HG03280 (cell line): ENCODE results near the gene LDB2.

Experiments used
- ATAC-seq: cut with Tn5 transposase; IDR thresholded peaks from one replicate; pipeline ENCODE4 v1.9.1; 2021; ENCODE audit warnings: mild to moderate bottlenecking, moderate library complexity; ENCODE audit not compliant: unreplicated experiment

LDB2 gene

GRCh38 chr4:16760617-16761363, 137.7 kb downstream of the LDB2 start:
- ATAC-seq = no peak

DNA sequence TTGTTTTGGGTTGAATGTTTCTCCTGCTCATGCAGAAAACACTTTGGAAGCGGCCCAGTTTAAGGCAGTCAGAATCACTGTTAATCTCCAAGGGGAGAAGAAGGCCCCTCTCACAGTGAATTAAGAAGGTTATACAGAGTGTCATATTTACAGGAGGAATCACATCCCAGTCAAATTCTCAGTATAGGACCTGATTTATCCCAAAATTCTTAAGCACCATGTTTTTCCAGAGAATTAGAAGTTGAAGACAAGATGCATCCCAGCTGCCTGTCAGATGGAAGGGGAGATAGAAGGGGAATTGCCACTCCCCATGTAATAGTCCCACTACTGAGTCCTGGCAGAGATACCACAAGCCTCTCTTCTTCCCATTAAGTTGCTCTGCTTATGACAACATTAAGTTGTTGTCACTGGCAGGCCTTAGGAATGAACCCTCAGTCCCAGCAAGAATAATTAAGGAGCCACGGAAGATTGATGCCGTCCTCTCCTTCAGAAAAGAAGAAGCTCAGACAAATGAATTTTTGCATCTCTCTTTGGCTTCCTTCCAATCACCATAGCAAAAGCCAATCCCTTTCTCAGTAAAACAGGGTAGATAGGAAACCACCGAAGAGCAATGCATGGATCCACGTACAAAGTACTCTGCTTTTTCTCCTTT, 138.4 kb downstream of the LDB2 start:
- no peak for ATAC-seq

GRCh38 chr4:16758816-16759215, 139.6 kb downstream of the LDB2 start:
- no peak for ATAC-seq

DNA sequence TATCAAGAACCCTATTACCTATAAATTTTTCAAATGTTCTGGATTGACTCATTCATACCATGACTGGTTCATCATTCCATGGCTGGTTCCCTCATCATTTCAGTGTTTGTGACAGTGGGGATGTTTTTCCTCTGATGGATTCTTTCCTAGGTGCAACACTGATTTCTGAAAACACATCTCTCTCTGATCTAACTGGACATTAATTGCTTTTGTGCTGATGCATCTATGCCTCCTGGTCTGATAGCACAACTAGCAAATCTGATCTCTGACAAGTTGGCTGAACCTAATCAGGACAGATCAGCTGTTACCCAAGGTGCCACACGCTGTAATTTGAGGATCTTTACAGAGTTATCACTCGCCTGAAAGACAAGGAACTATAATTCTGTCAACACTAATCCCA, 140.2 kb downstream of the LDB2 start:
- no peak for ATAC-seq

- ATAC-seq = no peak
Observed at GRCh38 chr4:16757080-16757521, 141.3 kb downstream of the LDB2 start.

DNA sequence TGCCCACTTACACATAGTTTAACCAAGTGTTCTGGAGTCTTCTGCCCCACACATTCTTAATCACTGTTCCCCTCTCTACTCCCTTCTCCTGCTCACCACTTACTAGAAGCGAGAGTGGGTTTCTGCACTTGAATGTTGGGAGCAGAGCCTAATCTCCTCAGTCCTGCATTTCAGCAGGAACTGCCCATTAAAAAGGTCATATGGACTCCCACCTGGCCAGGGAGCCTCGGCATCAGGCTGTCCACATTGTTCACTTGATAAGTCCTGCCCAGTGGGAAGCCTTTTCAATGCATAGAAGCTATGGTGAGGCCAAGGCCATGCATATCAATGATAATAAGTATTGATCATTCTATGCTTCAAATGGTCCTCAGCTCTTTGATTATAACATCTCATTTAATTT, 144.3 kb downstream of the LDB2 start:
- no peak for ATAC-seq

- no peak for ATAC-seq
Observed at GRCh38 chr4:16752150-16752549, 146.3 kb downstream of the LDB2 start.

DNA sequence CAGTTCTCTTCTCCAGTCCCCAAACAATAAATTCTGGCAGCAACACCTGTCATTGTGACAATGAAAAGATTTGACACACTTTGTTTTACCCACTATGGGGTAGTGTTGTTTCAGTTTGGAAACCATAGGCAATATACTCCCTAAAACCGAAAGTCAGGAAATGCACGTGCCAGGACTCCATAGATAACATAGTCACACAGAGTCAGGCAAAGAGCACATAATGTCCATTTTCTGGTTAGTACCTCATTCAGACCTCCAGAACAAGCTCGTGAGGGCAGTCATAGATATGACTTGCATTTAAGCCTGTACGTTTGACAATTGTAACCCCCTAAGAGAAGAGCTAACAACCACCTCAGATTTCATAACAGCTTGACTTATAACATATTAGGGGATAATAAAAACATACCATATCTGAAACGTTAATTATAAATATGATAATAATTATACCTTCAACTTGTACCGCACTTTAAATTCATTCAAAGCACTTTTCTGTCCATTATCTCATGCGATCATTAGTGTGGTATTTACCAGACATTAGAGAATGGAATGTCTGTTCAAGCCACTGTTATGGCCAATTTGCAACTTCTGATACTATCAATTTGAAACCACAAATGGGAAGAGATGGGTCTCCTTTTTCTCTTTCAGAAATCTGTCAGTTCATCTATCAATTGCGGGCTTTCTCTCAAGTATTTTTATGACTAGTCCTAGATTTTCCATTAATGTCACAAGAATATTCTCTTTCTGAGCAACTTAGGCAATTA, 147.4 kb downstream of the LDB2 start:
- ATAC-seq = no peak

DNA sequence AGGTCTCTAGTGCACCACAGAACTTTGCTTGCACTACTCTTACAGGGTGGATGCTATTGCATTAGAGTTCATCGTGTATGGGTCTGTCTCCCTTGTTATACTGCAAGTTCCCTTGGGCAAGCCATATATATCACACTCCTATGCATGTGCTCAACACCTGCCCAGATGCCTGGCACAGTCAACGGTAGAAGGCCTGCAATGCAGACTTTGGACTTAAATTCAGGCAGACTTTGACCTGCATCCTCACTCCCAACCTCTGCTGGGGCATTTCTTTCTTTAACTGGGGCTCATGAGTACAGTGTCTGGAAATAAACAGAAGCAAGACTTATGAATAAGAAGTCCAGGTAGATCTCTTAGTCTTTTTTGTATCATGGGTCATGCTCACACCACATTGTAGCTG, 148.2 kb downstream of the LDB2 start:
- ATAC-seq = no peak

DNA sequence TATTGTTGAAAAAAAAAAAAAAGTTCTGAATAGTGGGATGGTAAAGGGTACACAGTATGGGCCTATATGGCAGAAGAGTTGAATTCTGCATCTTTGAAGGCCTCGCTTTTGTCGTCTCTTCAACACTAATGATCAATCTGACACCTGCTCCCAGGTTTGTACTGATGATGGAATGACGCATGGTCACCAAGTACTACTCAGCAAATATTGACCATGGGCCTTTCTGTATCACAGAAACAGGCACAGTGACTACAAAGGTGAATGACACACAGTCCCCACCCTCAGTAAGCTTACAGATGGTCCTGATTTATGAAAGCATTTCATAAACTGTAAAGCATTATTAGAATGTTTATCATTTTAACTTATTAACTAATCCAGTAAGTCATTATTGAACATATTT, 152.6 kb downstream of the LDB2 start:
- no peak for ATAC-seq

DNA sequence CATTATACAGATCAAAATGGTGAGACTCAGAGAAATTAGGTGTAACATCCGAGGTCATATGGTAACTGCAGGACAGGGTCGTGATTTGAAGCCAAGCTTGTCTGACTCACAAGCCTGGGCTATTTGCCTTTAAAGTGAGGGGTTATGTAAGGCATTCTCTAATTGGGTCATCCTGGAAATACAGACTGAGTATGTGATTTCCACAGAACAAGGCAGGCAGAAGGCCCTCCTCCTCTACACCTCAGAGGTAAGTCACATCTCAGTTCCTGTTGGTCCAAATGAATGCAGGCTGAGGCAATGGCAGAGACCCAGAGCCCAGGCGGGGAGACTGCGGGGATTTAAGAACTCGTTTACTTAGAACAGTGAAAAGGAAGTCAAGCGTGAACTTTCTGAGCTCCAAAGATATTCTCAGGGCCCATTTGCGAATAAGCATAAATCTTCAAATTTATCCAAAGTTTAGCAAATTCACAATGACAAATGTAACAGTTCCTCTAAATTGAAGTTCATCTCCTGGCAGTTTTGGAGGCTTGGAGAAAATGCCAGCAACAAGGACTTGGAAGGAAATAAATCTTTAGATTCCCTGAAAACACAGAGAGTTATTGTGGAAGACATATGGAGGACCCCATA, 153.3 kb downstream of the LDB2 start:
- no peak for ATAC-seq

GRCh38 chr4:16741287-16741686, 157.2 kb downstream of the LDB2 start:
- ATAC-seq = no peak

- no peak for ATAC-seq
Observed at GRCh38 chr4:16739997-16740624, 158.3 kb downstream of the LDB2 start.

- no peak for ATAC-seq
Observed at GRCh38 chr4:16738558-16738957, 159.9 kb downstream of the LDB2 start.

DNA sequence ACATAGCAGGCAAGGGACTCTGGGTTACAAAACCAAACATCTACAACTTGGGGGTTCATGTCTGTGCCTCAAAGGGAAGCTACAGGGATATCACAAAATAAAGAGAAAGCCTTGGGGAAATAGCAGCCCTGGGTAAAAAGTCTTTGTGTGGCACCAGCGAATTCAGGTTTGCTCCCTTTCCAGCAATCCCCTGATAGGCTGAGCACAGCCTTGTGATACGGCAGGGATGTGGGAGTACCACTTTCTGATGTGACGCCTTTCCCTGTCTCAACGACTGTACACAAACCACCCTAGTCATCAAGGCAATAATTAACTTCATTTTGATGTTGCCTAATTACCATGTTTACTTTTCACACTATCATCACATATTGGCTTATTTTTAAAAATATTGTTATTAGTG, 164.9 kb downstream of the LDB2 start:
- ATAC-seq = no peak

- no peak for ATAC-seq
Observed at GRCh38 chr4:16732741-16733140, 165.7 kb downstream of the LDB2 start.

DNA sequence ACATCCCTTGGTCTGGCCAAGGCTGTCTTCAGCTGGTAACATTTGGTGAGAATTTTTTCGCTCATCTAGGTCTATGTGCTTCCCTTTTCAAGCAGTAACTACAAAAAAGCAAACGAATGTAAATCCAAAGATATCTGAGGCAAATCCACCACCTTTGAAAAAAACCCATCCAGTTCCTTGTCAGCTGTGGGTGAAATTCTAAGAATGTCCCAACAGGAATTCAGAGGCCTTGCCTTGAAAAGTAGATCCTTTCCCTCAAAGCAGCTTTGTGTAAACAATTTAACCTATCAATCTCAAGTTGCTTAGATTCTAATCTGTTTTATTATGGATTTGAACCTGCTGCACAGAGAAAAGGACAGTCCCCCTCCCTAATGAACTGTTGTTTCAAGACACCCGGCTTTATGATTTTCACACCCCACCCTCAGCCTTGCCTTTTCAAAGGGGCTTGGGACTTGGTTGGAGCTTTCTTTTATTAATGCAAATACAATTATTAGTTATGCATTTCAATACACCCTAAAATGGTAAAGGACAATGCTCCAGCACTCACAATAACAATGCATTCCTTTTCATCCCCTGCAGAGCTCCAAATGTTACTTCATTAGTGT, 166.6 kb downstream of the LDB2 start:
- ATAC-seq = no peak

DNA sequence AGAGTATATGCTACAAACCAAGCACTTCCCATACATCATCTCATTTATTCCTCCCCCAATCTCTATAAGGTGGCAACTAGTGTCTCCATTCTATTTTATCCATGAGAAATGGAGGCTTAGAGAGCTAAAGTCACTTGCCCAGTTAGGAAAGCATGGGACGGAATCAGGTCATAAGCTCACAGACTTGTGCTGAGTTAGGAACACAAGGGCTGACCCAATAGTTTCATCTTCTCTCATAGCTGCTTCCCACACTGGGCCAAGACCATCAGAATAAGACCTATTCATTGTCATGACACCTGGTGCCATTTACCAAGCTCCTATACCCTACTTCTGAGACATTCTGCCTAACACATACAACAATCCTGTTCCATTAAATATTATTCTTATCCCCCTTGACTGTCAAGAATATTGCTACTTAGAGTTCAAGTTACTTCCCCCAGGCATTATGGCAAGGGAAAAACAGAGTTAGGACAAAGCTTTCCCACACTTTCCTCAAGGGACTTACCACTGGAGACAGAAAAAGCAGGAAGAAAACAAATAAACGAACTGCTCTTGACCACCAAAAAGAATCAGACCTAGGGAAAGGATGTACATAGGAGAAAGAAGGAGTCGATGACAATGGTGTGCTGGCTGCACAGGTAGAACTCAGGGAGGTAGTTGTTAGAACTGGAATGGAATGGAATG, 167.8 kb downstream of the LDB2 start:
- ATAC-seq = no peak

- ATAC-seq = no peak
Observed at GRCh38 chr4:16729336-16729735, 169.1 kb downstream of the LDB2 start.

- ATAC-seq = no peak
Observed at GRCh38 chr4:16728849-16729248, 169.6 kb downstream of the LDB2 start.
